Activated CD8-positive, alpha-beta T cell treated with anti-CD3 and anti-CD28 coated beads for 36 hours (primary cell): ENCODE measurements around the gene GRM8. TPM values are rescaled to one million over a fixed set of nuclear protein-coding genes. Genes with fewer than 3 reads are reported as not detected.

ENCODE experiments used
- ATAC-seq: fragments of 200-7000 bp; cut with Tn5 transposase; one replicate; pipeline ENCODE4 v1.10.0; 2021; ENCODE audit warnings: mild to moderate bottlenecking, moderate library complexity
- CTCF ChIA-PET: fragments of 350-600 bp; sonication (Branson Sonifier 250); formaldehyde crosslinking; loops from one replicate; lab custom pipeline; 2021; ENCODE audit warnings: antibody characterized with exemption; lab: Charles Lee
- POLR2A ChIA-PET: fragments of 350-600 bp; sonication (Branson Sonifier 250); formaldehyde crosslinking; loops from one replicate; lab custom pipeline; 2021; ENCODE audit warnings: antibody characterized with exemption; lab: Charles Lee
- DNase-seq: peaks from one replicate; pipeline ENCODE4 v3.0.0-alpha.2; 2020
- H3K27ac Mint-ChIP-seq: one replicate; pipeline ENCODE4 v1.8.0; 2021; ENCODE audit warnings: mild to moderate bottlenecking, mixed read lengths
- H3K27me3 Mint-ChIP-seq: one replicate; pipeline ENCODE4 v1.8.0; 2021; ENCODE audit warnings: mixed read lengths
- H3K36me3 Mint-ChIP-seq: one replicate; pipeline ENCODE4 v1.8.0; 2021; ENCODE audit warnings: low read depth, mixed read lengths
- H3K4me1 Mint-ChIP-seq: one replicate; pipeline ENCODE4 v1.8.0; 2021; ENCODE audit warnings: low read depth, mixed read lengths
- H3K4me3 Mint-ChIP-seq: one replicate; pipeline ENCODE4 v1.8.0; 2021; ENCODE audit warnings: mild to moderate bottlenecking, moderate library complexity, mixed read lengths
- H3K9me3 Mint-ChIP-seq: one replicate; pipeline ENCODE4 v1.8.0; 2021; ENCODE audit warnings: mixed read lengths
- CTCF ChIP-seq: fragments of 200-600 bp; IDR thresholded peaks from one replicate; pipeline ENCODE4 v1.8.0; 2022; ENCODE audit warnings: antibody characterized with exemption, mild to moderate bottlenecking
- intact Hi-C: fragments of 100-400 bp; cut with micrococcal nuclease; formaldehyde crosslinking; loops from one replicate; pipeline ENCODE4 v1.10.0; 2022
- total RNA-seq, 2 experiments: library from RNA; stranded (reverse); gene quantifications; one replicate each; pipeline ENCODE4 v1.2.3, GENCODE V29; 2021

GRM8 gene
- total RNA-seq, 2 experiments from 2014 or later: not detected

DNA sequence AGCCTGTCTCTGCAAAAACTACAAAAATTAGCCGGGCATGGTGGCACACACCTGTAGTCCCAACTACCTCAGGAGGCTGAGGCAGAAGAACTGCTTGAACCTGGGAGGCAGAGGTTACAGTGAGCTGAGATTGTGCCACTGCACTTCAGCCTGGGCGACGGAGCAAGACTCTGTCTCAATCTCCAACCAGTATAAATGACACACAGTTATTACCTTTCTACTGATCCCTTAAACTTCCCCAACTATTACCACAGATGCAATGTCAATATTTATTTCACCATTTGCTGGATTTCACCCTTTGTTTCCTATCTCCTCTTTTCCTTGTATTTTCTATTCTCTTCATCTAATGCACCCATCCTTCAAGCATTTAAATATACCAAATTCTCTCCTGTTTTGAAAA is 431.8 kb downstream of the GRM8 start:
- DNase-seq (no peak), ATAC-seq (no peak)
- H3K36me3 Mint-ChIP-seq: no peaks in the 10 kb centered on the region
- TF ChIP-seq CTCF: no peak
- intact Hi-C loops: no loop called here
- ChIA-PET POLR2A (no interaction called here), CTCF (interaction anchor here (1.0 kb wide), 1 partner anchor 18 kb away, joined by 4 read pairs; no protein-coding TSS in a partner anchor)
- no peak overlapping the region for H3K27ac Mint-ChIP-seq
- peaks cover 5% of the 10 kb centered on the region for H3K27me3 Mint-ChIP-seq
- H3K4me3 Mint-ChIP-seq: no peak overlapping the region
- no peaks in the 10 kb centered on the region for H3K4me1 Mint-ChIP-seq
- H3K9me3 Mint-ChIP-seq: no peaks in the 10 kb centered on the region

DNA sequence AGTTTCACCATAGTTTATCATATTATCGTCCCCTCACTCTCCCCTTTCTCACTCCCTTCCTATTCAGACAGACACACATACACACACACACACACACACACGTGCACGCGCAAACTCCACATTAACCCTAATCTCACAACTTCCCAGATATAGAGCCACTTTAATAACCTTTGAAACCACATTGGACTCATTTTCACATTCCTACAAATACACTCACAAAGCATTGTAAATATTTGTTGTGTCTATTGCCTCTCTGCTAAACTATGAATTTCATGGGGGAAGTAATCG is 433.6 kb downstream of the GRM8 start:
- no peak for DNase-seq
- H3K4me3 Mint-ChIP-seq: no peak overlapping the region
- intact Hi-C loops: no loop called here
- no peaks in the 10 kb centered on the region for H3K4me1 Mint-ChIP-seq
- TF ChIP-seq CTCF: no peak
- no peaks in the 10 kb centered on the region for H3K36me3 Mint-ChIP-seq
- ChIA-PET CTCF (no interaction called here), POLR2A (no interaction called here)
- H3K27me3 Mint-ChIP-seq: peaks cover 5% of the 10 kb centered on the region
- no peak overlapping the region for H3K27ac Mint-ChIP-seq
- no peak for ATAC-seq
- H3K9me3 Mint-ChIP-seq: no peaks in the 10 kb centered on the region

DNA sequence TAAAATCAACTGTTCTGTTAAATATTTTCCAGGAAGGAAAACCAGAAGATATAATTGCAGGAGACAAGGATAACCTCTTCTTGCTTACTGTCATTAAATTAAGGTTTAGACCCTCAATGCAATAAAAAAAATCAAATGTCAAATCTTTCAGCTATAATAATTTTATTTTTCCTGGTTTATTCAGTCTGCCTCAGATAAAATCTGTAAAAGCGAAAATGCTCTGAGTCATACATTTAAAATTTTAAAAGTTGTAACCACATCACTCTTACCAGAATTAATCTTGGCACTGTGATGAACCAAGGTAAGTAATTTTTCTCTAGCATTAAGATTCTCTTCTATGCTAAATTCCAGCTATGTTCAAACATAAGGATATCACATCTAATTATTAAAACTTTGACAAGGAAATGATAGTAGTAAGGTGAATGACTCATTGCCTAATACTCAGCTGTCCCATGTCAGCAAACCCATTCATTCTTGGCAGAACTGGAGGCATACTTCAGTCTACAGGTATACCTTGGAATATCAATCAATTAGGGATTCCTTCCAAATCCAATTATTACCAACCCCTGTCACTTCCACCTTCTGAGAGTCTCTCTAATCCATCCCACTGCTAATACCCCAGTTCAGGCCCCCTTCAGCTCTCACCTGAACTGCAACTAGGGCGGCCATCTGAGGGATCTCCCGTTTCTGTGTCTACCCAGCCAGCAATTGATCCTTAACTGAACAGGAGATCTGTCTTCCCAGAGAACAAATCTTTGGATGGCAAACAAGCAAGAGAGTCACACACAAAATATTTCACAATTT is 434.1 kb downstream of the GRM8 start:
- Mint-ChIP-seq H3K4me1 (no peaks in the 10 kb centered on the region), H3K27me3 (peaks cover 5% of the 10 kb centered on the region), H3K4me3 (no peak overlapping the region), H3K27ac (no peak overlapping the region), H3K36me3 (no peaks in the 10 kb centered on the region), H3K9me3 (no peaks in the 10 kb centered on the region)
- CTCF ChIA-PET: no interaction called here
- TF ChIP-seq CTCF: no peak
- POLR2A ChIA-PET: no interaction called here
- no peak for ATAC-seq
- no peak for DNase-seq
- intact Hi-C loops: no loop called here

DNA sequence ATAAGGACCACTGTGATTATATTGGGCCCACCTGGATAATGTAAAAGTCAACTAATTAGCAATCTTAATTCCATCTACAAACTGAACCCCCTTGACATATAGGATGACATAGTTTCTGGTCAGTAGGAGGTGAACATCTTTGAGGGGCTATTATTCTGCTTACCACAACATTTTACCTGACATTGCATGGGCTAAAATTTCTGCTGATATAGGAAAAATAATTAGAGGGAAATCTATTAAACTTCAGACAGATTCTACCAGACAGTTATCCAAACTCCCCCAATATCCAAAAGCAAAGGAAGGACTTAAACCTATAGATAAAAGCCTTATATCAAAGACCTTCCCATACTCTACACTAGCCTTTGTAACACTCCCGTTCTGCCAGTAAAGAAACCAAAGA is 443.6 kb downstream of the GRM8 start:
- TF ChIP-seq CTCF: no peak
- Mint-ChIP-seq H3K36me3 (no peaks in the 10 kb centered on the region), H3K4me1 (no peaks in the 10 kb centered on the region), H3K9me3 (peaks cover 4% of the 10 kb centered on the region), H3K27ac (no peak overlapping the region), H3K27me3 (peaks cover 1% of the 10 kb centered on the region), H3K4me3 (no peak overlapping the region)
- DNase-seq: no peak
- no peak for ATAC-seq
- ChIA-PET CTCF (no interaction called here), POLR2A (no interaction called here)
- intact Hi-C loops: no loop called here

DNA sequence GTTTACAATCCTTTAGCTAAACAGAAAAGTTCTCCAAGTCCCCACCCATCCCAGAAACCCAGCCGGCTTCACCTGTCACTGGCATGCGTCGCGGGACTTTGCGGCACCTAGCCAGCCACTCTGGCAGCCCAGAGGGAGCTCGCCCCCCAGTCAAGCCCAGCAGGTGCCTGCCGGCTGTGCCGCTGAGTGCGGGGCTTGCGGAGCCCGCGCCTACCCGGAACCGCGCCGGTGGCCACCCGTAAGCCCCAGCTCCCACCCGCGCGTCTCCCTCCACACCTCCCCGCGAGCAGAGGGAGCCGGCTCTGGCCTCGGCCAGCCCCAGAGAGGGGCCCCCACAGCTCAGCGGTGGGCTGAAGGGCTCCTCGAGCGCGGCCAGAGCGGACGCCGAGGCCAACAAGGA is 446.1 kb downstream of the GRM8 start:
- intact Hi-C loops: no loop called here
- CTCF ChIA-PET: no interaction called here
- no peak for ATAC-seq

More for the DNA sequence above, 446.1 kb downstream of the GRM8 start:
- Mint-ChIP-seq H3K9me3 (peaks cover 6% of the 10 kb centered on the region), H3K27ac (no peak overlapping the region), H3K4me1 (no peaks in the 10 kb centered on the region), H3K27me3 (peaks cover 1% of the 10 kb centered on the region), H3K36me3 (no peaks in the 10 kb centered on the region), H3K4me3 (no peak overlapping the region)
- no peak for TF ChIP-seq CTCF
- POLR2A ChIA-PET: no interaction called here
- no peak for DNase-seq
